ENCODE data around the gene CASP2. TPM values are rescaled to one million over a fixed set of nuclear protein-coding genes. Genes with fewer than 3 reads are reported as not detected.

The CASP2 gene
- total and polyA plus RNA-seq, 2 of the 8 experiments (the other 6 are each of a cell fraction or from before 2014, with no cell fraction given) = 23.7 to 35.3 TPM

DNA sequence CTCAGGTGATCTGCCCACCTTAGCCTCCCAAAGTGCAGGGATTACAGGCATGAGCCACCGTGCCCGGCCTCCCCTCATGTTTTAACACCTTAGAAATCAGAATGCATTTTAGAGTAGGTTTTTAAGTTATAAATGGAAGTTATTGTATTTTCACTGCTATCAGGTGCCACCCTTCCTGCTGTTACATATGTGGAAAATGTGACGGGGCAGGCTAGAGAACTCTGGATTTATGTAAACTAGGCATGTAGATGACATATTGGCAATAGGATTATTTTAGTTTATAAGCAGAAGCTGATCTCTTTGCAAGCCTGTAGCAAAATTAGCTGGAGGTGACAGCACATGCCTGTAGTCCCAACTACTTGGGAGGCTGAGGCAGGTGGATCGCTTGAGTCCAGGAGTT, 2.1 kb downstream of the CASP2 start (continued):
- TF ChIP-seq POLR2AphosphoS5 (IDR thresholded peaks at IDR 0.05; ENCODE audit: low read depth, low read length) (no peak), GTF2F1 (IDR thresholded peaks at IDR 0.05; ENCODE audit: borderline replicate concordance, low read depth, low read length) (no peak), TBP (IDR thresholded peaks at IDR 0.05; ENCODE audit: low read depth, low read length) (no peak), RFX5 (IDR thresholded peaks at IDR 0.05; ENCODE audit: borderline replicate concordance, low read depth, low read length) (no peak), TAF1 (IDR thresholded peaks at IDR 0.05; ENCODE audit: low read depth, low read length) (no peak), CHD1 (IDR thresholded peaks at IDR 0.05; ENCODE audit: low read depth, low read length) (no peak)

All from H1 (cell line).